Activated CD8-positive, alpha-beta memory T cell treated with anti-CD3 and anti-CD28 coated beads, Interleukin-2, amount 50 U/mL, for 1 hour (primary cell): ENCODE results near the gene DMGDH.

Experiments used
- DNase-seq: peaks from one replicate; pipeline ENCODE4 v3.0.0-alpha.2; 2020; ENCODE audit errors: extremely low read depth

The DMGDH gene

GRCh38 chr5:79062436-79062835 lies 7.0 kb downstream of the DMGDH start:
- no peak for DNase-seq

DNA sequence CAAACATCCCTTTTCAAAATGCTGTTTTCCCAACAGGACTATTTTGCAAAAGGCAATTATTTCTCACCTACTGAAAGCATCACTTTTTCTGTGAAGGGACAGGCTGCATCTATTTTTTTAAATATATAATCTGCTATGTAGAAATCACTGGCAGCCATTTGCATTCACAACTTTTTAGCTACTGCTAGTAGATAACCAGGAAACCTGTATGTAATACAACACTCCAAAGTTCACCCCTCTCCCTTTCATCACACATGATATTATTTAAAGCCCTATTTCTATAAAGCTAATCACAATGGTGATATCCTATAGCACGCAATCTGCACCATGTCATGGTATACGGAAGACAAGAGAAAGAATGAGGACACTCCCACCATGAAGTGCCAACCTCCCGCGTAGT lies 9.8 kb downstream of the DMGDH start:
- DNase-seq, result no peak

GRCh38 chr5:79056847-79057246 lies 12.6 kb downstream of the DMGDH start:
- DNase-seq, result no peak

DNA sequence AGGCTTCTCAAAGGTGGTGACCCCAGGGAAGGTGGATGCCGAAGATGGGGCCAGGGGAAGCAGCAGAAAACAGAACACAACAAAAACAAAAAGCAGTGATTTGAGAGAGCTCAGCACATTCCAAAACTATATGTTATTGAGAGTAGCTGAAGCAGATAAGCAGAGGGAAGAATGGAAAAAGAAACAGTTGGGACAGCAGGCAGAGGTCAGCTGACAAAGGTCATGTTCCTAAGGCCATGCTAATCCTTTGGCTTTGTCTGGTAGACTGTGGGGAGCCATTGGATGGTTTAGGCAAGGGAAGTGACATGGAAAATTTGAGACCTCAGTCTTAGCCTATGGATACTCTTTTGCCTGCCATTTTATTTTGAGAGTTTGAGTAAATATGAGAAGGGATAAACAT lies 14.5 kb downstream of the DMGDH start:
- no peak for DNase-seq

GRCh38 chr5:79053321-79053720 lies 16.2 kb downstream of the DMGDH start:
- DNase-seq, result no peak

DNA sequence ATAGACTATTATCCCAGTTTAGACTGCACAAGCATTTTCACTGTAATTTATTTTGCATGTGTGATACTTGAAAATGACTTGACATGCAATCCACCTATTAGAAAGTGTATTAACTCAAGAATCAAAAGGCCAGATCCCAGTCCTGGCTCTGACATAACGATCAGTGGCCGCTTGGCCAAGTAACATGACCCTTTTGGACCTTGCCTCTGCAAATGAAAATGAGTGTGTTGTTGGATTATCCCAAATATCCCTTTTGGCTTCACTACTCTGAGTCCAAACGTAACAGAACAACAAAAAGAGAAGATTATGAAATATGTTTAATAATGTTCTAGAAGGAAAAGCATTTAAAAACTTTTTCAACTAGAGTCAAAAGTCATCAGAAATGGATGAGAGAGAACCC lies 19.0 kb downstream of the DMGDH start:
- no peak for DNase-seq

DNA sequence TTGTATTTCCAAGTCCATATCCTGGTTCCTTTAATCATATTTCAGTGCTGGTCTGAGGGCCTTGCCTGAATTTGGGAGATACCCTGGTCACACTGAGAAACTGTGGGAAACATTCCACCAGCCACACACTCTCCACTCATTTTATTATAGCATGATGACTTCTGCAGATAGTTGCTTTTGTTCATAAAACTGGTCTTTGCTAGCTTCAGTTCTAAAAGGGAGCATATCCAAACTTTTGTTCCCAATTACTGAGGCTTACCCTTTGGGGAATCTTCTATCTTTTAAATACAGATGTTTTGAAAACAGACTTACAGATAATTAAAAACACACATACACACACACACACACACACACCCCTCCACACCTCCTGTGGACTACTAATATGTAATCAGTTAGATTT lies 21.0 kb downstream of the DMGDH start:
- no peak for DNase-seq

GRCh38 chr5:79047199-79047598 lies 22.3 kb downstream of the DMGDH start:
- no peak for DNase-seq

DNA sequence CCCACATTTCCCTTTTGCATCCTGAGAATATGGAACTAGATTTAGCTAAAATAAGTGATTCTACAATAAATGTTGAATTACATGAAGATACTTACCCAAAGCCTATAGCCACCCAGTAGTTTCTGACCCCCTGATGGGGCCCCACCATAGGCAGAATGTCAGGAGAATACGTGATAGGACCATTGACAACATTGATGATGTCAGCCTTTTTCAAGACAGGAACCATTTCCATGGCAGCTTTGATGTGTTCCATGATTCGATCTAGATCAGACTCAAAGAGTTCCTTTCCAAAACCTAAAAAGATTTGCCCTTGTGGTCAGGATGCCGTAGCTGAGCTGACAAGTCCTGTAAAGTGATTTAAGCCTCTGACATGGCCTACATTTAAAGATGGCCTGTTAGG lies 27.3 kb downstream of the DMGDH start:
- no peak for DNase-seq

GRCh38 chr5:79036769-79037168 lies 32.7 kb downstream of the DMGDH start:
- DNase-seq, result no peak

GRCh38 chr5:79035237-79035636 lies 34.2 kb downstream of the DMGDH start:
- no peak for DNase-seq

DNA sequence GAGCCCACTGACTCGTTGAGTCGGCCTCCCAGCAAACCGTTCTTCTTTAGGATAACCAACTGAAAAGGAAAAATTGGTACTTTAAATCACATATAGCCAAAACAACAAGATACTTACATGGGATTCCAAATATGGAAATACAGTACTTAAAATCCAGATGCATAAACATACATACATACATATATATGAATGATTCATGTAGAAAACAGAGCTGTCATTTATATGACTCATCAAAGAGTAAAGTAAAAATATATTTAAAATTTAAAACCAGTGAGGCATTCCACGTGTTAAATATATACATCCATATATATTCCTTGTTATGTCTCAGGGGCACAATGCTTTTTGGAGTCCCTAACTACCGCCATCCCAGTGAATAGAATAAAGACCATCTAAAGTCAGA lies 36.7 kb downstream of the DMGDH start:
- no peak for DNase-seq

- DNase-seq, result no peak
These were observed 37.3 kb downstream of the DMGDH start for GRCh38 chr5:79032031-79032695.

DNA sequence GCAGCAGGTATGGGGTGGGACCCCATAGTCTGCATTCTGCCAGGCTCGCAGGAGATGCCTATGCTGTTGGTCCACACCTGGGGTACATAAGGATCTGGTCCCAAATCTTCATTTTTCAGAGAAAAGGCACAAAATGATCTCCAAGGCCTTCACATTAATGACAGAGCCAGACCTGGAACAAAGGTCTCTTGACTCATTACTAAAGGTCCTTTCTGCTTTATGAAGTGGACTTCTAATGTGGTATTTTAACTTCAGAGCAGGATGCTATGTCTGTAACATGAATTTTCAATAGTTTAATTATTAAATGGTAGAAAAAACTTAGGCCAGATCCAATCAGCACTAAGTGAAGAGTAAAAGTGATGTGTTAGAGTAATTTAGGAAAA lies 38.0 kb downstream of the DMGDH start:
- no peak for DNase-seq

GRCh38 chr5:79030663-79031484 lies 38.6 kb downstream of the DMGDH start:
- no peak for DNase-seq

DNA sequence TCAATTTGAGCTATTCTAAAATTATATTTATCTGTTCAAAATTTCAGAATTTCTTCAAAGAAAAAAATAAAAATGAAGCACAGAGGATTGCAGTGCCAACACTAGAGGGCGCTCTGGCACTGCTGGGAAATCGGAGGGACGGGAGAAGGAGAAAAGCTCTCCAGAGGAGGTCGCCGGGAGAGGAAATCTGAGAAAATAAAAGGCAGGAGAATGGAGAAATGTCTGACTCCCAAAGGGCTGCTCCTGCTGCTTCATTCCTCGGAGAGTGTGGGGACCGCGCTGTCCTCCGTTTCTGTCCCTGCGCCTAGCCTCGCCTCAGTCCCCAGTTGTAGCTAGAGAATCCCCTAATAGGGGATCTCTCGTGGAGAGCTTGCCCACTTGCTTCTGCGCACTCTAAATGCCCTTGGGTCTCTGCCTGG lies 44.4 kb downstream of the DMGDH start:
- no peak for DNase-seq

DNA sequence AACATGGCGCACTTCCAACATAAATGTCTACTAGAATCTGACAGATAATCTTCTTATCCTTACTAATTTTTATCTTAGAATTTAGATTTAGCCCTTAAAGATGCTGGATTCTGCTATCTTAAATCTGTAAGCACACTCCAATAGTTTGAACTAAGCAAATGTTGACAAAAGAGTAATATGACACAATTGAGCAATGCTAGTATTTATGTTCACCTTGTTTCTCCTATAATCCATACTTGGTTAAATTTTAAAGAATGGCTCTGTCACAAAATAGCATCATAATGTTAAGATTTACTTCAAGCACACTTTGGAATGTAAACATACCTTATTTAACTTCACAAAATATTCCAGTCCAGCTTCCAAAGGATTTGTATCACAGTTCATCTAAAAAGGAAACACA lies 45.5 kb downstream of the DMGDH start:
- DNase-seq, result no peak

DNA sequence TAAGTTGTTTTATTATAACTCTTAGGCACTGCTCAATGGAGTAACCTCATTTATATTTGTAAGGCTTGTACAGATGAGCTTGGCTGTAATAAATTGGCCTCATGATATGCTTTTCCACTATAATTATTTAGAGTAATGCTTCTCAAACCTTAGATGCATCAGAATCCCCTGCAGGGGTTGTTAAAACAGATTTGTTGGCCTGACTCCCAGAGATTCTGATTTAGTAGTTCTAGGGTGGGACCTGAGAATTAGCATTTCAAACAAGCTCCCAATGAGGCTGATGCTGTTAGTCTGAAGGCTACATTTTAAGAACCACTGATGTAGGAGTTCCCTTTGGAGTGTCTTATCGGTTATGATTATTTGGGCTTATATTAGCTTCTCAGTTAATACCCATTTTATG lies 46.1 kb downstream of the DMGDH start:
- no peak for DNase-seq

DNA sequence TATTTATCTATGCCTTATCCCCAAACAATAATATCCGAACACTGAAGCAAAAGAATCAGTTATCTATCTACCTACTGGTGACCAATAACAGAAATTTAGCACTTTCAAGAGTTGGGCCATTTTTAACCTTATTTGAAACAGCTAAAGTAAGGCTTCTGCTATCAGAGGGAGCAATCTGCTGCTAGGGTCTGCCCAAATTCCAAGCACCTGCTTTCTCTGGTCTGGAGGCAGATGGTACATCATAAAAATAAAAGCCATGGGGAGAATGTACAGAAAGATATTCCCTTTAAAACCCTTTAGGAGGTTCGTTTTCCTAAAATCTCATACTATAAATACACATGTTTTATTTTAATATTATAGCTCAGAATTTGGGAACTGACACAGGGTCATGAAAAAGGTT lies 46.7 kb downstream of the DMGDH start:
- no peak for DNase-seq

DNA sequence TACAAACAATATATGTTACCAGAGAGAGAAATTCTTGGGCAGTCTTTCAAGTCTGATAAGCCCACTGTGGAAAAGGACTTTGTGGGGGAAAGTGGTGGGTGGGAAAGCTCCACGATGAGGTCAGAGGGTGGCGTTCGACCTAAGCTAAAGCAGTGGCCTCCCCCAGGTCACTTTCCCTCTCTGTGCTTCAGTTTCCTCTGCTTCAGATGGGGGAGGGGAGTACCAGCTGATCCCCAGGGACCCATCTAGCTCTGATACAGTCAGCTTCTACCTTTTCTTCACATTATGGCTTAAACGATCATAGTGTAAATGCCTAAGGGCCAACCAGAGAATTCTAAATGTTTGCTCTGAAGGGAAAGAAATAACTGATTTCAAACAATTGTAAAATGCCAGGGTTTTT lies 47.7 kb downstream of the DMGDH start:
- no peak for DNase-seq

GRCh38 chr5:79020861-79021561 lies 48.5 kb downstream of the DMGDH start:
- no peak for DNase-seq

GRCh38 chr5:79014631-79015030 lies 54.8 kb downstream of the DMGDH start:
- no peak for DNase-seq

- no peak for DNase-seq
These were observed 57.6 kb downstream of the DMGDH start for GRCh38 chr5:79011869-79012268.
